ENCODE results near the gene NUP98.

GRCh38 chr11:3815845-3816244 lies 18.5 kb upstream of the NUP98 start:
- no peak for TF ChIP-seq SUZ12 (IDR thresholded peaks at IDR 0.05; ENCODE audit: extremely low read depth, insufficient read depth, insufficient read length)
- no peak for TF ChIP-seq YY1 (IDR thresholded peaks at IDR 0.05; ENCODE audit: insufficient read depth, insufficient read length)
- TF ChIP-seq ZNF274 (IDR thresholded peaks at IDR 0.05; ENCODE audit: low read depth, low read length): no peak
